HL-60 (cell line): ENCODE data around the gene PACS1.

ENCODE experiments used
- DNase-seq, 2 experiments: peaks; one replicate each; pipeline ENCODE4 v3.0.0-alpha.2; 2010 to 2020; ENCODE audit warnings: low read depth in 1 of 2, low spot score in 1 of 2
- H3K27ac ChIP-seq: fragments of 250-450 bp; sonication (Bioruptor Pico); replicated peaks from 2 replicates; pipeline ENCODE4 v1.5.1; 2020; ENCODE audit warnings: mild to moderate bottlenecking, moderate library complexity
- H3K27me3 ChIP-seq: fragments of 250-450 bp; sonication (Bioruptor Pico); 2 replicates; pipeline ENCODE4 v1.5.1; 2021; ENCODE audit warnings: mild to moderate bottlenecking, moderate library complexity; ENCODE audit not compliant: insufficient read depth, poor library complexity, severe bottlenecking
- H3K4me3 ChIP-seq: replicated peaks from 2 replicates; pipeline ENCODE4 v1.5.1; 2011; ENCODE audit warnings: mild to moderate bottlenecking, control low read depth, low read length; ENCODE audit not compliant: insufficient read depth
- GABPA ChIP-seq: IDR thresholded peaks from 2 replicates; pipeline ENCODE4 v1.6.1; 2012; ENCODE audit warnings: low read depth
- POLR2AphosphoS5 ChIP-seq: IDR thresholded peaks from 2 replicates; pipeline ENCODE4 v1.6.1; 2012; ENCODE audit warnings: low read depth
- SPI1 ChIP-seq: IDR thresholded peaks from 2 replicates; pipeline ENCODE4 v1.6.1; 2012; ENCODE audit warnings: low read depth, mild to moderate bottlenecking, borderline replicate concordance
- TF ChIP-seq, protein P1 (sequence below): IDR thresholded peaks from one replicate; pipeline ENCODE4 v1.5.1; 2011; ENCODE audit warnings: low read length, control low read depth, inconsistent platforms; ENCODE audit not compliant: insufficient read depth
- TF ChIP-seq, protein P2 (sequence below): IDR thresholded peaks from 2 replicates; pipeline ENCODE4 v1.6.1; 2012; ENCODE audit warnings: low read depth; ENCODE audit not compliant: insufficient replicate concordance

PACS1 gene

GRCh38 chr11:66290330-66290621 lies 220.2 kb downstream of the PACS1 start:
- no peak for DNase-seq
- no peak for TF ChIP-seq SPI1
- Histone ChIP-seq H3K27ac (no peak overlapping the region), H3K27me3 (peaks cover 17% of the 10 kb centered on the region), H3K4me3 (no peak overlapping the region)

GRCh38 chr11:66291303-66291705 lies 221.2 kb downstream of the PACS1 start:
- peaks cover 17% of the 10 kb centered on the region for H3K27me3 ChIP-seq
- H3K4me3 ChIP-seq, result no peak overlapping the region; the same call in 1 of the 2 replicates
- DNase-seq, result no peak
- no peak overlapping the region for H3K27ac ChIP-seq
- TF ChIP-seq, protein P1, sequence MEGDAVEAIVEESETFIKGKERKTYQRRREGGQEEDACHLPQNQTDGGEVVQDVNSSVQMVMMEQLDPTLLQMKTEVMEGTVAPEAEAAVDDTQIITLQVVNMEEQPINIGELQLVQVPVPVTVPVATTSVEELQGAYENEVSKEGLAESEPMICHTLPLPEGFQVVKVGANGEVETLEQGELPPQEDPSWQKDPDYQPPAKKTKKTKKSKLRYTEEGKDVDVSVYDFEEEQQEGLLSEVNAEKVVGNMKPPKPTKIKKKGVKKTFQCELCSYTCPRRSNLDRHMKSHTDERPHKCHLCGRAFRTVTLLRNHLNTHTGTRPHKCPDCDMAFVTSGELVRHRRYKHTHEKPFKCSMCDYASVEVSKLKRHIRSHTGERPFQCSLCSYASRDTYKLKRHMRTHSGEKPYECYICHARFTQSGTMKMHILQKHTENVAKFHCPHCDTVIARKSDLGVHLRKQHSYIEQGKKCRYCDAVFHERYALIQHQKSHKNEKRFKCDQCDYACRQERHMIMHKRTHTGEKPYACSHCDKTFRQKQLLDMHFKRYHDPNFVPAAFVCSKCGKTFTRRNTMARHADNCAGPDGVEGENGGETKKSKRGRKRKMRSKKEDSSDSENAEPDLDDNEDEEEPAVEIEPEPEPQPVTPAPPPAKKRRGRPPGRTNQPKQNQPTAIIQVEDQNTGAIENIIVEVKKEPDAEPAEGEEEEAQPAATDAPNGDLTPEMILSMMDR, result no peak
- TF ChIP-seq POLR2AphosphoS5 (no peak), SPI1 (no peak), GABPA (no peak)
- TF ChIP-seq, protein P2, sequence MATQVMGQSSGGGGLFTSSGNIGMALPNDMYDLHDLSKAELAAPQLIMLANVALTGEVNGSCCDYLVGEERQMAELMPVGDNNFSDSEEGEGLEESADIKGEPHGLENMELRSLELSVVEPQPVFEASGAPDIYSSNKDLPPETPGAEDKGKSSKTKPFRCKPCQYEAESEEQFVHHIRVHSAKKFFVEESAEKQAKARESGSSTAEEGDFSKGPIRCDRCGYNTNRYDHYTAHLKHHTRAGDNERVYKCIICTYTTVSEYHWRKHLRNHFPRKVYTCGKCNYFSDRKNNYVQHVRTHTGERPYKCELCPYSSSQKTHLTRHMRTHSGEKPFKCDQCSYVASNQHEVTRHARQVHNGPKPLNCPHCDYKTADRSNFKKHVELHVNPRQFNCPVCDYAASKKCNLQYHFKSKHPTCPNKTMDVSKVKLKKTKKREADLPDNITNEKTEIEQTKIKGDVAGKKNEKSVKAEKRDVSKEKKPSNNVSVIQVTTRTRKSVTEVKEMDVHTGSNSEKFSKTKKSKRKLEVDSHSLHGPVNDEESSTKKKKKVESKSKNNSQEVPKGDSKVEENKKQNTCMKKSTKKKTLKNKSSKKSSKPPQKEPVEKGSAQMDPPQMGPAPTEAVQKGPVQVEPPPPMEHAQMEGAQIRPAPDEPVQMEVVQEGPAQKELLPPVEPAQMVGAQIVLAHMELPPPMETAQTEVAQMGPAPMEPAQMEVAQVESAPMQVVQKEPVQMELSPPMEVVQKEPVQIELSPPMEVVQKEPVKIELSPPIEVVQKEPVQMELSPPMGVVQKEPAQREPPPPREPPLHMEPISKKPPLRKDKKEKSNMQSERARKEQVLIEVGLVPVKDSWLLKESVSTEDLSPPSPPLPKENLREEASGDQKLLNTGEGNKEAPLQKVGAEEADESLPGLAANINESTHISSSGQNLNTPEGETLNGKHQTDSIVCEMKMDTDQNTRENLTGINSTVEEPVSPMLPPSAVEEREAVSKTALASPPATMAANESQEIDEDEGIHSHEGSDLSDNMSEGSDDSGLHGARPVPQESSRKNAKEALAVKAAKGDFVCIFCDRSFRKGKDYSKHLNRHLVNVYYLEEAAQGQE, result no peak

DNA sequence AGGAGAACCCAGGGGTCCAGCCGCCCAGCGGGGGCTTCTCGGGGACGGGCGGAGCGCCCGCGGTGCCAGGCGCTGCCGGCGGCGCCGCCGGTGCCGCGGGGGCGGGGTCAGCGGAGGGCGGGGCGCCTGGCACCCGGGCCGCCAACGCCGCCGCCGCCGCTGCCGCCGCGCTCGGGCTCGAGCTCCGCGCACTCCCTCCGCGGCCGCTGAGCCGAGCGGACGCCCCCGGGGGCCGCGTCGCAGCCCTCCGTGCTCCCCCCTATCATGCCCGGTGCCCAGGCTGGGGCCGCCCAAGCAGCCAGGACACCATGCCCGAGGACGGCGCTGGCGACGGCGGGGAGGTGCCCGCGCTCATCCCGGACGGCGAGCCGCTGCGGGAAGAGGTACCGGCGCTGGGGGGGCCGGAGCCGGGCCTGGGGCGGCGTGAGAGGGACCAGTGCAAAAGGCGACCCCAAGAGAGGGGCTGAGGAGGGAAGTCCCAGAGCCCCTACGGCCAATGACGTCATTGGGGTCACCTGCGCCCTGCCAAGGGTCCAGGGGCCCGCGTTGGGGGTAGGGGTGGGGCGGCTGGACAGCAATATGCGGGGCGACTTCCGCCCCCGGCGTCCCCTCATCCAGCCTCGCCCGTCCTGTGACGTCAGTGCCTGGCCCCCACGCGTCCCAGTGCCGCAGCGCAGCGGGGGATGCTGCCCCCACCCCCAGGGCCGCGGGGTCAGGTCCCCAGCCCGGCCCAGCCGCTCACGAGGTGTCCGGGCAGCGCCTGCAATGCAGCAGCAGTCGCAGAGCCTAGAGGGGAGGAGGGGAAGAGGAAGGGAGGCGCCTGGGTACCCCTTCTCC lies 221.9 kb downstream of the PACS1 start, which contains the start of gene TMEM151A:
Gene TMEM151A, plus strand, starts transcription at position 189 of the 837 bp plus-strand sequence. Its CDS starts 120 bp downstream, at position 309.
- no peak for TF ChIP-seq POLR2AphosphoS5
- no peak for TF ChIP-seq SPI1
- TF ChIP-seq, protein P1, result no peak
- TF ChIP-seq, protein P2, result no peak
- DNase-seq, result no peak
- Histone ChIP-seq H3K27me3 (peaks cover 17% of the 10 kb centered on the region), H3K27ac (no peak within 1 kb of the TSS), H3K4me3 (peak within 1 kb of the TSS; percentile 26; the same call in 1 of the 2 replicates)

- Histone ChIP-seq H3K27ac (no peak overlapping the region), H3K27me3 (peaks cover 17% of the 10 kb centered on the region), H3K4me3 (no peak overlapping the region)
- DNase-seq, result no peak
- TF ChIP-seq, protein P1, result no peak
- TF ChIP-seq SPI1 (no peak), POLR2AphosphoS5 (no peak), GABPA (no peak)
- TF ChIP-seq, protein P2, result no peak
Observed at GRCh38 chr11:66292543-66293332, 222.7 kb downstream of the PACS1 start.
